NCI-H1092 (cell line): Measurements from ENCODE around the gene TNFRSF18.
A peak's percentile ranks its signal among the peaks of the same experiment; 100 is the strongest.

Experiments used
- DNase-seq: peaks from one replicate; lab custom pipeline; 2025; lab: John Stamatoyannopoulos, UW

The TNFRSF18 gene

GRCh38 chr1:1240348-1240732 lies 33.9 kb upstream of the TNFRSF18 start:
- DNase-seq: no peak

DNA sequence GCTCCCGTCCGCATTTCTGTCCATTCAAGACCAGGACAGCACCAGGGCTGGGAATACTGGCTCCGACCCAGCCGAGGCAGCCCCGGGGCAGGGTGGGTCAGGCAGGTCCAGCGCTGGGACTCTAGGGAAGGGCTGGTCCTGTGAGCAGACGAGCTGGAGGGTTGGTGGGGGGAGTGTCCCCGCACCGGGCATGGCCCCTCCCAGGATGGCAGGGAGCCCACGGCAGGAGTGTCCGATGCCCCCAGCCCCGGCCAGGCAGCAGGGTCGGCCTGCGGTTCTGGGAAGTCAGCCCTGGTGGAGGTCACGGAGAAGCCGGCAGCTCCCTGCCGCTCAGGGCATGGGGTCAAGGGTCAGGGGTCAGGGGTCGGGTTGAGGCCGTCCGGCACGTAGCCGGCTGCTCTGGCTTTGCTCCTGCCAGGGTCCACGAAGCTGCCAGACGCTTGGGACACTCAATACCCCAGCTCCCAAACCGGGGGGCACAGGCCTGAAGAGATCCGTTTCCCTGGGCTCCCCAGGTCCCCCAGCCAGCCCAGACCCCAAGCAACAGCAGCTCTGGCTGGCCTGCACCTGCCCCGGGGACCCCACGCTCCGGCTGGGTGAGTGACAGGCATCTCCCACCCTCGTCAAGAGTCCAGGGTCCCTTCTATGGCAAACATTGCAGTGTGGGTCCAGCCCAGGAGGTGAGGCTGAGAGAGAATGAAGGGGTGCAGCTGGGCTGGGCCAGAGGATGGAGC lies 33.4 kb upstream of the TNFRSF18 start:
- no peak for DNase-seq

GRCh38 chr1:1239227-1239613 lies 32.8 kb upstream of the TNFRSF18 start:
- DNase-seq: no peak

GRCh38 chr1:1238702-1239178 lies 32.3 kb upstream of the TNFRSF18 start:
- DNase-seq: no peak

DNA sequence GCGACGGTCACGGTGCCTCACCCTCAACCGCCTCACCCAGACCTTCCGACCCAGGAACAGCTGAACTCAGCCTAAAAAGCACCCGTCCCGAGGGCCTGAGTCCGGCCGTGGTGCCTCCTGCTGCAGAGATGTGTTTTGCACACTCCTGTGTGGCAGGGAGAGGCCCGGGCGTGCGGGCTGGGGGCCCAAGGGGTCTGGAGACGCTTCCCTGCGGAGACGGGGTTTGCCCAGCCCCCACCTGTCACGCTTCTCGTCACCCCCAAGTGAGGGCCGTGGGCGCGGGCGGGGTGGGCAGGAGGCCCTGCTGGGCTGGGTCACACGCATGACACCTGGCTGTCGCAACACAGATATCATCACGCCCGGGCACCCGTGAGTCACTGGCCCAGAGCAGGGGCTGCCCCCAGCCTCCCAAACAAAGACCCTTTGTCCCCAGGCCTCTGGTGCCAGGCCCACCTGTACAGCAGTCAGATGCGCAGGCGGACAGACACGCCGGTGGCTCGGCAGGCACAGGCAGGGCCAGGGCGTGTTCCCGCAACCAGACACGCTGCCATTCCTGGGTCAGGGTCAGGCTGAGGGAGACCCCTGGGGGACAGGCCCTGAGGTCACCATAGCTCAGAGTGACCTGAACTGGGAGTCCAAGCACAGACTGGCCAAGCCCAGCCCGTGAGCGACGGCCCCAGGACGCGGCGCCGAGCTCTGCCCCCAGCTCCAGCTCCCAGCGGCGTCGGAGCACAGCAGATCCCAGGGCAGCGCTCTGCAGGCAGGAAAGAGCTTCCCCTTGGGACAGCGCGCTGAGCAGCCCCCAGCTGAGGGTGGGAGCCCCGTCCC lies 31.7 kb upstream of the TNFRSF18 start:
- DNase-seq: no peak

DNA sequence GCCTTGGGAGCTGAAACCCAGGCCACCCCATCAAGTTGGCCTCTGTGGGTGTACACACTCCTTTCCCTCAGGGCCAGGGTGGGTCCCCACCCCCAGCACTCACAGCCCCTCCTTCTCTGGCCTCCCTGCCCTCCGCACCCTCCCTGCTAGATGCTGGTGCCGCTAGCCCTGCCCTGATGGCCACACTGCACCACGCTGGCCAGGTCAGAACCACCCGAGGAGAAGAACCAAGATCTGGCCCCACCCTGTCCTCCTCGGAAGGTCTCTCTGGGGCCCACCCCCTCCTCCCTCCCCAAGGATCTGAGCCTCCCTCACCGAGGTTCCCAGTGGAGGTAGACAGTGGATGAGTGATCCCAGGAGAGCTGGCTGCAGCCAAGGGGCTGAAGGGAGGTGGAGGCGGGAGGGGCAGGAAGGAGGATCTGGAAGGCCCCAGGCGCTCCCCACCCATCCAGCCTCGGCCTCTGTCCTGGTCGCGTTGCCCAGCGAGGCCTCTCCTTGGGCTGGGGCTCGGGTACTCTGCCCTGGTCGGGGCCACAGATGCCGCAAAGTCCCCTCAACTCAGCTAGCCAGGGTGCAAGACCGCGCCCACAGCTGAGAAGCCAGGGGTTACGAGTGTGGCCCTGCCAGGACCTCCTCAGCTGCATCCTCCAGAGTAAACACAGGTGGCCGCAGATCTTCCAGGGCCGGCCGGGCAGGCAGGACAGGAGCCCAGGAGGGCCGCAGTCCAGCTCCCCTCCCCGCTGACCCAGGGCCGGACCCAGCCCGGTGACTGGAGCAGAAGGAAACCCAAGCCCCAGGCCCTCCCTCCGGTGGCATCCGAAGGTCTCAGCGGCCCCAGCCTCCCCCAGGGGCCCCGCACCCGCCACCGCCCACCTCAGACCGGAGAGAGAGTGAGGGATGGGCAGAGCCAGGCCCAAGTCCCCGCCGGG lies 30.8 kb upstream of the TNFRSF18 start:
- DNase-seq: no peak

- no peak for DNase-seq
Measured at GRCh38 chr1:1236176-1236763, 29.9 kb upstream of the TNFRSF18 start.

DNA sequence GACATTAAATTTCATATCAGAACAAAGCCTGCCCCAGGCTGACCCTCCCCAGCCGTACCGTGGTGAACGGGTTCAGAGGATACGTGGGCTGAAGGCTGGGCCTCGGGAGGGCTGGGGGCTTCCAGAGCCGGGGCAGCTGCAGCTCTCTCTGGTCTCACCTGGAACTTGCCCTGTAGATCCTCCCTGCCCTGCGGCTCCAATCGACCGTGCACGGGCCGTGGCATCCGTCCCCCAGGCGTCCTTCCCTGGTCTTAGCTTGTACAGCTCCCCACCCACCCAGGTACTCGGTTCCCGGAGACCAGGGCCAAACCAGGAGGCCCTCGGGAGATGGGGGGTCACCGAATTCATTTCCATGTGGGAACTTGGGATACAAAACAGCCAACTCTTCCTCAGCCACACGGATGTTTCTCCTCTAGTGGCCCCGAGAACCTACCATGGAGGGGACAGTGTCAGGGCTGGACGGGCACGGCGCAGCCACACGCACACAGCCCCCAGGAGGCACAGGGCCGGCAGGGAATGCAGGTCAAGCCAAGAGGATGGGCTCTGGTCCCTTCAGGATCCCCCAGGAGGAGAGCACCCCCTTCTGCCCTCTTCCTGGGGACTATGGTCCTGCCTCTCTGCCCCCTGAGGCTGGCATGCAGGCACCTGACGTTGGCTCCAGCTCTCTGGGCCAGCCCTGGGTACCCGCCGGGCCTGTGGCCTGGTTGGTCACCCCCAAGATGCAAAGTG lies 28.8 kb upstream of the TNFRSF18 start:
- no peak for DNase-seq

- DNase-seq: no peak
Measured at GRCh38 chr1:1234180-1234808, 27.9 kb upstream of the TNFRSF18 start.

DNA sequence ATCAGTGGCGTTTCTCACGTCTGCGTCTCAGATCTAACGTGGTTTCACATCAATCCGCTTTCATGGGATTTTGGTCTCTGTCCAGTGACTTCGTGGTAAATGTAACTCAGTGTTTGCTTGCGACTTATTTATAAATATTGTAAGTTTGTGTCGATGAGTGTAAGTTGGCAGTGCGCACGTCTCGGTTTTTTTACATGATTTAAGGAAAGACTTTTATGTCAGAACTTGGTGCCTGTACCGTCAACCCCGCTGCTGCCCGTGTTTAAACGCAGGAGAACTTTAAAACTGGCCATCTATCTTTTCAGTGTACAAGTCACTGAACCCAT lies 27.1 kb upstream of the TNFRSF18 start:
- DNase-seq: no peak

GRCh38 chr1:1232796-1233566 lies 26.6 kb upstream of the TNFRSF18 start:
- DNase-seq: no peak

DNA sequence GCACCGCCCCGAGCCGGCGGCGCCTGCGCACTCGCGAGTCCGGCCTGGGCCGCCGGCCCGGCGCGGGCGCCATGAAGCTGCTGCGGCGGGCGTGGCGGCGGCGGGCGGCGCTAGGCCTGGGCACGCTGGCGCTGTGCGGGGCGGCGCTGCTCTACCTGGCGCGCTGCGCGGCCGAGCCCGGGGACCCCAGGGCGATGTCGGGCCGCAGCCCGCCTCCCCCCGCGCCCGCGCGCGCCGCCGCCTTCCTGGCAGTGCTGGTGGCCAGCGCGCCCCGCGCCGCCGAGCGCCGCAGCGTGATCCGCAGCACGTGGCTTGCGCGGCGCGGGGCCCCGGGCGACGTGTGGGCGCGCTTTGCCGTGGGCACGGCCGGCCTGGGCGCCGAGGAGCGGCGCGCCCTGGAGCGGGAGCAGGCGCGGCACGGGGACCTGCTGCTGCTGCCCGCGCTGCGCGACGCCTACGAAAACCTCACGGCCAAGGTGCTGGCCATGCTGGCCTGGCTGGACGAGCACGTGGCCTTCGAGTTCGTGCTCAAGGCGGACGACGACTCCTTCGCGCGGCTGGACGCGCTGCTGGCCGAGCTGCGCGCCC lies 25.9 kb upstream of the TNFRSF18 start, which contains the start of gene B3GALT6:
B3GALT6 (plus strand) TSS at position 30 of the 588 bp plus-strand sequence; CDS start at position 72, 42 bp downstream.
- DNase-seq: no peak

- DNase-seq: peak; percentile 89
Measured at GRCh38 chr1:1231400-1232207, 25.2 kb upstream of the TNFRSF18 start, which contains the start of gene SDF4. SDF4 (minus strand) TSS chr1:1232001; CDS start chr1:1228772, 3,229 bp downstream.

GRCh38 chr1:1230656-1231399 lies 24.4 kb upstream of the TNFRSF18 start:
- no peak for DNase-seq

GRCh38 chr1:1229770-1230169 lies 23.4 kb upstream of the TNFRSF18 start:
- no peak for DNase-seq

GRCh38 chr1:1228596-1229321 lies 22.4 kb upstream of the TNFRSF18 start:
- DNase-seq: no peak

DNA sequence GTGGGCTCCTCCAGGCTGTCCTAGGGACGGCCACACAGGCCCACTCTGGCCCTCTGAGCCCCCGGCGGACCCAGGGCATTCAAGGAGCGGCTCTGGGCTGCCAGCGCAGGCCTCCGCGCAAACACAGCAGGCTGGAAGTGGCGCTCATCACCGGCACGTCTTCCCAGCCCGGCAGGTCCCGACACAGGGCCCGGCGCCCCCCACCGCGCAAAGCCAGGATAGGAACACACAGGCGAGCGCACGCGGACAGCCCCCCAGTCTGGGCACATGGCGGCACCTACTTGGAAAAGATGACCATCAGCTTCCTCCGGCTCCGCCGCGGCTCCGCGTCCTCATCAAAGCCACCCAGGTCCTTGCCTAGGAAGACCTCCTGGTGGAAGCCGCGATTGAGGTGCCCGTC lies 21.8 kb upstream of the TNFRSF18 start:
- DNase-seq: no peak
